Activated CD8-positive, alpha-beta memory T cell treated with anti-CD3 and anti-CD28 coated beads, Interleukin-2, amount 50 U/mL, for 4 hours (primary cell): ENCODE data around the gene RAPGEF4.
"Not testable (repeated sequence)": the region's sequence is repeated elsewhere in the genome, so short reads cannot be mapped to it uniquely, and the experiment has no call there.

Experiments
- DNase-seq: peaks from one replicate; pipeline ENCODE4 v3.0.0-alpha.2; 2020

RAPGEF4 gene

DNA sequence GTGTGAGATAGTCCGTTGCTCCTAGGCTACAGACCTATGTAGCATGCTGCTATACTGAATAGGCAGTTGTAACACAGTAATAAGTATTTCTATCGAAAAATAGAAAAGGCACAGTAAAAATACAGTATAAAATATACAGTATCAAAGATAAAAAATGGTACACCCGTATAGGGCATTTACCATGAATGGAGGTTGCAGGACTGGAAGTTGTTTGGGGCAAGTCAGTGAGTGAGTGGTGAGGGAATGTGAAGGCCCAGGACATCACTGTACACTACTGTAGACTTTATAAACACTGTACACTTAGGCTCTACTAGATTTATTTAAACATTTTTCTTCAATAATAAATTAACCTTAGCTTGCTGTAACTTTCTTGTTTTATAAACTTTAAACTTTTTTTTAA, 343.5 kb downstream of the RAPGEF4 start:
- DNase-seq, result no peak

DNA sequence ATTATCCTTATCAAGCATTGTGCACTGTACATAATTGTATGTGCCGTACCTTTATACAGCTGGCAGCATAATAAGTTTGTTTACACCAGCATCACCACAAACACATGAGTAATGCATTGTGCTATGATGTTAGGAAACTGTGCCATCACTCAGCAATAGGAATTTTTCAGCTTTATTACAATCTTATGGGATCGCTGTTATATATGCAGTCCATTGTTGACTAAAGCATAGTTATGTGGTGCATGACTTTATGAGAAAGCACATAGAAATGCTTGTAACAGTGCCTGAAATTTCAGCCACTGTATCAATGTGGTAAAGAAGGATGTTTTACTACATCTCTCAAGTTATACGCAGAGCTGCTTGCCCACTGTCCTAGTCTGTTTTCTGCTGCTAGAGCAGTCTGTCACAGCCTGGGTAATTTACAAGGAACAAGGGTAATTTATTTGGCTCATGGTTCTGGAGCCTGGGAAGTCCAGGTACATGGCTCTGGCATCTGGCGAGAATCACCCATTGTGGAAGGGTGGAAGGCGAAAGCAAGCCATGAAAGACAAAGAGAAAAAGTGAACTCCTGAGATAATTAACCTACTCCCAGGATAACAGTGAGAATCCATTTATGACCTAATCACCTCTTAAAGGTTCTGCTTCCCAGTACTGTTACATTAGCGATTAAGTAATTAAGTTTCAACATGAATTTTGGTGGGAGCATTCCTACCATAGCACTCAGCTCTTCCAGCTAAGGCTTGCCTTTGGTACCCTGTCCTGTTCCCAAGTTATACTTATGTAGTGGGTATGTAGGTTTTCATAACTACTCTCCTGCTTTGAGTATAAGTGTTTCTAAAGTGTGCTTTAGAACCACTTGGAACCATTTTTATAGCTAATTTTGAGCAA, 344.6 kb downstream of the RAPGEF4 start:
- no peak for DNase-seq

DNA sequence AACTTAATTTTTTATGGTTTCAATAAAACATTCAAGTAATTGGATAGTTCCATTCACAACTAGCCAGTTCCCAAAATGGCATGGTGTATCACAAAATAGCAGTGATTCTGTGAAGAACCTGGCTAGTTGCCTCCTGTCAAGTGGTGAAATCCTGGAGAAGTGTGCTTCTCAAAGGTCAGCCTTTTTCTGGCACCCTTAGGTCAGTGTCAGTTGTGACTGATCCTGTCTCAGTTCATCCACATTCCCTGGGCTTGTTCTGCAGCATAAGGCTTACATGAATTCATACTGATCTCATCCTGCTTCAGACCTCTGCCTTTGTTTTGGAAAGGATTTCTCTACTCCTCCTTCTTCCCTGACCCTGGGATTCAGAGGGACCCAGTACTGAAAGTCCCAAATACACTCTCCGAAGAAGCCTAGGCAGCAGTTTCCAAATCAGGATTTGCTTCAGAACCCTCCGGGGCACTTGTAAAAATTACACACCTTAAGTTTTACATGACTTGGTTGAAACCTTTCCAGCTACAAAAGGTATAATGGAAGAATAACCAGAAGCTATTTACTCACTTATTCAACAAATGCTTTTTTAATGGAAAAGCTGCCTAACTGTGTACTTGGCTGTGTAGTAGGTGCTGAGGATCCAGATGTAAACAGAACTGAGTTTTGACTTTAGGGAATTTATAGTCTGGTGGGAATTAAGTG, 351.0 kb downstream of the RAPGEF4 start:
- no peak for DNase-seq

DNA sequence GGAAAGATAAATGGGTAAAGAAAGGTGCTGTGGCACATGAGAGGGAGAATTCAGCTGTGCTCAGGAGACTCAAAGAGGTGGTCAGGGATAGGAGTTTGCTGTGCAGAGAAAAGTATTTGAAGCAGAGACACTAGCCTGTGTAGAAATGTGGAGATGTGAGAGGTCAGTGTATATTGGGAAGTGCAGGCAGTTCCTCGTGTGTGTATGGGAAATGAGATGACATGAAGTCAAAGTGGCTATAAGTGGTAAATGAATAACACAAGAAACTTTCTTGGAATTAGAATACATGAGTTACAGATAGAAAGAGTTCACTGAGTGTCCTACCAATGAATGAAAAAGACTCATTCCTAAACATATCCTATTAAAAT, 351.6 kb downstream of the RAPGEF4 start:
- no peak for DNase-seq

DNA sequence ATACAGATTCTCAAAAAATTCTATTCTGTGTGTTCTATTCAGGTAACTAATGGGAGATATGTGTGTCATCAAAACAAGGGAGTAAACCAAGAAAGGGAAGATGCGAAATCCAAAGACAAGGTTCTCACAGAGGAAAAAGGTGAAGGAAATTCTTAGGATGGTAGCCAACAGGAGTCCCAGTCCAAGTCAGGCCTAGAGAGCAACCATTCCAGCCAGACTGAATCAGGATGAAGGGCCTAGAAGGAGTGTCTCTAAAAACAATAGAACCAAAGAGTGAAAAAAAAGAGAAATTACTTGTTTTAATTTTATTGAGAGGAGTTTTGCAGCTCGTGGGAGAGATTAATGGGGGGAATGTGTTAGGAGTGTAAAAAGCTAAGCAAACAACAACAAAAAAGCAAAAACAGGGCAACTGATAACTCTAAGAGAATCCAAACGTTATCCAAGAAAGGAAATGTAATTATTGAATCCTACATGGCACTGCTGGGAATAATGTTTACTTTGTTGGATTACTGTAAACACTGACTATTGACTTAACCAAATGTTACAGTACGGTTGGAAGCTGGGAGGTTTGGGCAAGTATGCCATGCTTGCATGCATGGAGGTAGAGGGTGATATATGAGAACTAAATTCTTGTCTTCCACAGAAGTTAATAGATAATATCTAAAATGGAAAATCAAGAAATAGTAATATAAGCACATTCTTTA, 352.3 kb downstream of the RAPGEF4 start:
- DNase-seq, result no peak

DNA sequence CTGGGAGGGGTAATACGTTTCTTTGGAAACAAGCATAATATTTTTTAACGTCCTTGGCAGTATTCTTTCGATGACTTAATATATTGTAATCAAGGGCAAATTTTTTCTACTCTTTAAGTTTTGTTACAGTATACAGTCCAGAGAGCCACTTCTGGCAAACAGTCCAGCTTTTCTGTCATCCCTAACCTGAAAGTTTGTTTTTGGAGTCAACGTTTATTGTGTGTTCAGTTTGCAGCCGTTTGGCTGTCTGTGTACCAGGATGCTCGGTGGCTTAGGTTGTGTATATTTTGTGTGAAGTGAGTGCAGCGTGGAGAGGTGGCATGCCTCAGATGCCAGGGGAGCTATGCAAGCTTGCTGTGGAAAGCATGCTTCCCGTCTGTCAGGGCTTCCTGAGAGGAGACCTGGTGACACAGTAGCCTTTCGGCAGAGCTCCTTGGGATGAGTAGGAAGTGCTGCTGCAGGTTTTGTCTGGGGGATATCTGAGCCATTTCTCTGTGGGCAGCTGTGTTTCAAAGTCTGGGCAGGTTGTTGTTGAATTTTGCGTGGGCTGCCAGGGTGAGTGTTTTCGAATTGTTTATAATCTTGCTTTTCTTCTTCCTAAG, 354.7 kb downstream of the RAPGEF4 start:
- DNase-seq, result no peak

DNA sequence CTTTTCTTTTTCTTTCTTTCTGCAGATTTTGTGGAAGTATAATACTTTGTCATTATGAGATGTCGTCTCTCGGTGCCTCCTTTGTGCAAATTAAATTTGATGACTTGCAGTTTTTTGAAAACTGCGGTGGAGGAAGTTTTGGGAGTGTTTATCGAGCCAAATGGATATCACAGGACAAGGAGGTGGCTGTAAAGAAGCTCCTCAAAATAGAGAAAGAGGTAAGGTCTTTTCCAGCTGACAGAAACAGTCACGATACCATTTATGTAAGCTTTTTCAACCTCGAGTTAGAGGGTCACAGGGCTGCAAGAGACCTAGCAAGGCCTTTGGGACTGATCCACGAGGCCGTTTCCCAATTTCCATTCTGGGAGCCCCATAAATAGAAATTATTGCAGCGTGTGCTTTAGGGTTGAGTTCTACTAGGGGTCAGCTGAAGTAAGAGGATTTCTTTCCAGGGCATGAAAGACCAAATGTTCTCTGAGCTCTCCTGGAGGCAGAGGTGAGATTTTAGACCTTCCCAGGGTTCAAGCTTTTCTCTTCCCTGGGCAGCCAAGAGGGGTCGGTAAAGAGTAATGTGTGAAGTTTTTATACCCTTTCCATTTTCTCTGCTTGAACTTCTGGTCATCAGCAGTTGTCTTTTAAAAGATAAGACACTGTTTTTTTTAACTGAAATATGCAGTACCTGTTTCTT, 355.5 kb downstream of the RAPGEF4 start:
- DNase-seq, result no peak

DNA sequence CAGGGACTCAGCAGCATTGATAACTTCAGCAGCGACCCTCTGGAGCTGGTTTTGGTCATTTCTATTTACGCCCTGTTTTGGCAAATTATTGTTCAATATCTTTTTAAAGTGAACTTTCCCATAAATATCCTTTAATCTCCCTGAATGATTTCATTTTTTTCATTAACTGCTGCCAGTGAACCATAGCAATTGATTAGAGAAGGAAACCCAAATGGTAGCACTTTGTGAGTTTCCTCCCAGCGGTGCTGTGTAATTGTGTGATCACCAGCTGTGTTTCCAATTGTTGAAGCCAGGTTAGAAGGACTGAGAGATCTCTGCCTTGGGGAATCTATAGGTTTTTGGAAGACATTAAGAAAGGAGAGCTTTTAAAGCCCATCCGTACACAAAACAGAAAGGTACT, 356.3 kb downstream of the RAPGEF4 start:
- no peak for DNase-seq

DNA sequence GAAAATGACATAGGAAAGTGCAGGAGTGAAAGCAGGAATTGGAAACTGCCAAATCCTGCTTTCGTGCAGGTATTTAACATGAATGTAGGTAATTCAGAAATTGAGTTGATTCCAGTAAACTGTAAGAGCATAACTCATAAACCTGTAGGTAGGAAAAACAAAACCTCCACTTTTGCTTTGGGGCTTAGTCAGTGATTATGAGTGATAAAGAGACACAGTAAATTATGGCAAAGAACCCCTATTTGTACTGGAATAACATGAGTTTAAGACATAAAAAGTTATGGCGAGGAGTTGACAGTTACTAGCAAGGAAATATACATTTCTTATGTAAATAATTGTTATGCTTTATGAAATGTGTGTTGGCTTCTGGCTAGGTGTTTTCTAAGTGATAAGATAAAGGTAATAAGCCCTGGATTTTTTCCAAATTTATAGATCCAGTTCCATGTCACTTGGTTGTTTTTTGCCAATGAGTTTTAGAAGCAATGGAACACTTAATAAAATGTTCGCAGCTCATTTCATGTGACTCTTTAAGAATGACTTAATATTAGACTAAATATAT, 357.3 kb downstream of the RAPGEF4 start:
- no peak for DNase-seq

DNA sequence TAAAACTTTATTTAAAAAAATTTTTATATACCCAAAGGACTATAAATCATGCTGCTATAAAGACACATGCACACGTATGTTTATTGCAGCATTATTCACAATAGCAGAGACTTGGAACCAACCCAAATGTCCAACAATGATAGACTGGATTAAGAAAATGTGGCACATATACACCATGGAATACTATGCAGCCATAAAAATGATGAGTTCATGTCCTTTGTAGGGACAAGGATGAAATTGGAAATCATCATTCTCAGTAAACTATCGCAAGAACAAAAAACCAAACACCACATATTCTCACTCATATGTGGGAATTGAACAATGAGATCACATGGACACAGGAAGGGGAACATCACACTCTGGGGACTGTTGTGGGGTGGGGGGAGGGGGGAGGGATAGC, 358.0 kb downstream of the RAPGEF4 start:
- not testable (repeated sequence) for DNase-seq

DNA sequence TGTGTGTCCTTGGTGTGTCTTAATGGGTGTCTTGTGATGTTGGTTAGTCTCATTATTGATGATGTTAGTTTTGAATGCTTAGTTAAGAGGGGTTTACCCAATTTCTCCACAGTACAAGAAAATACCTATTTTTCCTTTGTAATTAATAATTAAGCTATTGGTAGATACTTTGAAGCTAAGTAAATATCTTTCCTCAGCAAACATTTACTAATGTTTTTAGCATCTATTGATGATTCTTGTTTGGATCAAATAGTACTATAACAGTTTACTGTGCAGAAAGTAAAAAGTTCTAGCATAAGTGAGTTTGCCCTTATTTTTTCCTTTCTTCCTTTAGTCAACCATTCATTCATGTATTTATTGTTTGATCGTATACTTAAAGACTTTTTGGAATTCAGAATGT, 359.1 kb downstream of the RAPGEF4 start:
- no peak for DNase-seq

DNA sequence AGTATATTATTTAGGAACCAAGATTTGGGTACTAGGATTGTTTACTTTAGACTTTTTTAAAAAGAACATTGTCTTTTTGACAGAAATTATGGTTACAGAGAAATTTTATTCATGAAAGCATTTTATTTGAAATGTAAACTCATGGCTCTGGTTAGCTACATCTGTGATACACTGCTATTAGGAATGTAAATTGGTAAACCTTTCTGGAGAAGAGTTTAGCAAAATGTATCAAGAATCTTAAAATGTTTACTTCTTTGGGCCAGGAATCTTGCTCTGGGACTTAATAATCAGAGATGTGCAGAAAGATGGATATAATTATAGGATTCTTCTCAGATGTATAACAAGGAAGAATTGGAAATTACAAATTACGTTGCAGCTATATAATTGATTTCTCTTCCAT, 359.7 kb downstream of the RAPGEF4 start:
- DNase-seq, result no peak

DNA sequence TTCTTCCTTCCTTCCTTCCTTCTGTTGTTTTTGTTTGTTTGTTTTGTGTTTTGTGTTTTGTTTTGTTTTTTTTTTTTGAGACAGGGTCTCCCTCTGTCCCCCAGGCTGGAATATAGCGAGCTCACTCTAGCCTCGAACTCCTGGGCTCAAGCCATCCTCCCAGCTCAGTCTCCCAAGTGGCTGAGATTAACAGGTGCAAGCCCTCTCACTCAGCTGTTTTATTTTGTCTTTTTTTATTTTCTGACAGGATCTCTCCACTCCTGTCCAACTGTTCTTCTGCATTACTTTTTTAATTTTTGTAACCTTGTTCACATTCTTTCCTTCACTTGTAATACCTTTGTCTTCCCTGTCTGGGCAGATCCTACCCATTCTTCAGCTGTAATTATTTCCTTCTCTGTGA, 363.6 kb downstream of the RAPGEF4 start:
- no peak for DNase-seq

DNA sequence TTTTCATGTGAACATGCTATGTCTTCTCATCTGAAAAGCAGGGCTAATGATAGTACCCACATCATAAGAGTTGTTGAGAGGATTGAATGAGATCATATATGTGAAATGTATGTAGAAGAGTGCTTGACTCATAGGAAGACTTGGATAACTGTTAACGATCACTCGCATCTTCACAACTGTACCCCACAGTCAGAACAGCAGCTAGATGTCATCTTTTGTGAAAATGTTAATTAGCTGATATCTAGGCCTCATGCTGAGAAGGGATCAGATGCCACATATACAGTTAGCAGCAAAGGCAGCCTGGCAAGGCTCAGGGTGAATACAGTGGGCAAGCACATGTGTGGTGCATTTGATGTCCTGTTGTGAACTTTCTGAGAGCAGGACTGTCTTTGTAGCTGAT, 364.2 kb downstream of the RAPGEF4 start:
- no peak for DNase-seq

DNA sequence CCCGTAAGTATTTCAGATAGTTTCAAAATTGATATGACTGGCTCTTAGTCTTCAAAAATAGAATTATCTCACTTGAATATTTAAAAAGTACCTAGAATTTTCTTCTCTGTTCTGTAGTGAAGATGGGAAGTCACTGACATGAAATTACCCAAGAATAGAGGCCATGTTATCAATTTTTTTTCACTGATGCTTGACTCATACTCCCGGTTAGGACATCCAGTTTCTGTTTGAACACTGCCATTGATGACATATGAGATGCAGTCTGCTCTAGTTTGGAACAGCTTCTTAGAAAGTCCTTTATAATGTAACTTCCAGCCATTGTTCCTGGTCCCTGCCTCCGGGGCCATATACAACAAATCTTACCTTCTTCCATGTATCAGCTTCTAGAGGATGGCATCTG, 366.0 kb downstream of the RAPGEF4 start:
- DNase-seq, result no peak
